Tibial nerve (tissue), 3 donors: ENCODE data around the gene BBC3.

Source experiments
- POLR2A ChIP-seq, 2 donors: fragments of 450-650 bp; IDR thresholded peaks; one replicate each; pipeline ENCODE4 v1.6.1; 2017; ENCODE audit warnings: antibody characterized with exemption in 2 of 2, mild to moderate bottlenecking in 2 of 2, moderate library complexity in 2 of 2
- TF ChIP-seq, protein P1 (sequence below), 5 experiments: fragments of 200-600 bp in 3 of 5; fragments of 450-650 bp in 2 of 5; sonication (generic) in 3 of 5; IDR thresholded peaks; one replicate each; pipeline ENCODE4 v1.5.1; 2016 to 2019; ENCODE audit warnings: antibody characterized with exemption in 5 of 5, mild to moderate bottlenecking in 3 of 5, moderate library complexity in 2 of 5

GRCh38 chr19:47239610-47240296, 8.8 kb upstream of the BBC3 start:
- TF ChIP-seq, protein P1, sequence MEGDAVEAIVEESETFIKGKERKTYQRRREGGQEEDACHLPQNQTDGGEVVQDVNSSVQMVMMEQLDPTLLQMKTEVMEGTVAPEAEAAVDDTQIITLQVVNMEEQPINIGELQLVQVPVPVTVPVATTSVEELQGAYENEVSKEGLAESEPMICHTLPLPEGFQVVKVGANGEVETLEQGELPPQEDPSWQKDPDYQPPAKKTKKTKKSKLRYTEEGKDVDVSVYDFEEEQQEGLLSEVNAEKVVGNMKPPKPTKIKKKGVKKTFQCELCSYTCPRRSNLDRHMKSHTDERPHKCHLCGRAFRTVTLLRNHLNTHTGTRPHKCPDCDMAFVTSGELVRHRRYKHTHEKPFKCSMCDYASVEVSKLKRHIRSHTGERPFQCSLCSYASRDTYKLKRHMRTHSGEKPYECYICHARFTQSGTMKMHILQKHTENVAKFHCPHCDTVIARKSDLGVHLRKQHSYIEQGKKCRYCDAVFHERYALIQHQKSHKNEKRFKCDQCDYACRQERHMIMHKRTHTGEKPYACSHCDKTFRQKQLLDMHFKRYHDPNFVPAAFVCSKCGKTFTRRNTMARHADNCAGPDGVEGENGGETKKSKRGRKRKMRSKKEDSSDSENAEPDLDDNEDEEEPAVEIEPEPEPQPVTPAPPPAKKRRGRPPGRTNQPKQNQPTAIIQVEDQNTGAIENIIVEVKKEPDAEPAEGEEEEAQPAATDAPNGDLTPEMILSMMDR (IDR thresholded peaks at IDR 0.05) = no peak
- TF ChIP-seq POLR2A (IDR thresholded peaks at IDR 0.05) = no peak
